SH-SY5Y (cell line): ENCODE results near the gene LPAR1.

Source experiments
- GATA2 ChIP-seq: IDR thresholded peaks from 2 replicates; pipeline ENCODE4 v1.6.1; 2011; ENCODE audit warnings: mild to moderate bottlenecking, low read depth, low read length
- GATA3 ChIP-seq: IDR thresholded peaks from 2 replicates; pipeline ENCODE4 v1.6.1; 2011; ENCODE audit warnings: low read depth, mild to moderate bottlenecking, low read length, moderate library complexity

- TF ChIP-seq GATA2 (no peak), GATA3 (no peak)
These were observed 38.1 kb downstream of the LPAR1 start for GRCh38 chr9:111000202-111000601.
